Measurements from ENCODE around the gene CD46.

CD46 gene

DNA sequence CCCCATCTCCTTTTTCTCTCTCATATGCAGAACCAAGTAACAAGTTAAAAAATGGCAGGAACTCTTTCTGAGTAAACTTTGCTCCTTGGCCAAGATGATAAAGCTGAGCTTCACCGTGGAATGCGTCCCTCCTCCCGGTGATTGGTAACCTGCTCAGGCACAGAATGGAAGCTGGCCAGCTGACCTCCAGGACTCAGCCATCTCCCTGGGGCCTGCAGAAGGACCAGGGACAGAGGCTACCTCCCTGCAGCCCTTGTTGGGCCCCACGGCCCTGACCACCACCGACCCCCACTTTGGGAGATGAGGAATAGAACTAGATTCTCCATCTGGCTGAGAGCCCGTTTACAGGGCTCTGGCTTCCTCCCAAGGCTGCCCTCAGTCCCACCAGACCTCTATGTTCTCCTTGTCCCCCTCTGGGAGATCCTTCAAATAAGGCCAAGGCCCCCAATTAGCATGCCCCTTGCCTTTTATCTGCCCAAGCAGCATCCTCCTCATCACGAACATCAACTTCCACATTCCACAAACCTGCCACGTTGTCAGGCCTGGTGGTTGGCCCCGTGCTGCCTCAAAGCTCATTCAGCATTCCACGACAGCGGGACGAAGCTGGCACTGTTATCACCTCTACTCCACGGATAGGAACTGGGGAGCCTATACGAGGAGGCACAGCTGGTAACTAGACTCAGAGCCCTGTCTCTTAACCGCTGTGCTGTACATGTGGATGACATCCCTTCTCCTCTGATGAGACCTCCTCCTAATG, 84.9 kb downstream of the CD46 start:
- TF ChIP-seq, protein P1, sequence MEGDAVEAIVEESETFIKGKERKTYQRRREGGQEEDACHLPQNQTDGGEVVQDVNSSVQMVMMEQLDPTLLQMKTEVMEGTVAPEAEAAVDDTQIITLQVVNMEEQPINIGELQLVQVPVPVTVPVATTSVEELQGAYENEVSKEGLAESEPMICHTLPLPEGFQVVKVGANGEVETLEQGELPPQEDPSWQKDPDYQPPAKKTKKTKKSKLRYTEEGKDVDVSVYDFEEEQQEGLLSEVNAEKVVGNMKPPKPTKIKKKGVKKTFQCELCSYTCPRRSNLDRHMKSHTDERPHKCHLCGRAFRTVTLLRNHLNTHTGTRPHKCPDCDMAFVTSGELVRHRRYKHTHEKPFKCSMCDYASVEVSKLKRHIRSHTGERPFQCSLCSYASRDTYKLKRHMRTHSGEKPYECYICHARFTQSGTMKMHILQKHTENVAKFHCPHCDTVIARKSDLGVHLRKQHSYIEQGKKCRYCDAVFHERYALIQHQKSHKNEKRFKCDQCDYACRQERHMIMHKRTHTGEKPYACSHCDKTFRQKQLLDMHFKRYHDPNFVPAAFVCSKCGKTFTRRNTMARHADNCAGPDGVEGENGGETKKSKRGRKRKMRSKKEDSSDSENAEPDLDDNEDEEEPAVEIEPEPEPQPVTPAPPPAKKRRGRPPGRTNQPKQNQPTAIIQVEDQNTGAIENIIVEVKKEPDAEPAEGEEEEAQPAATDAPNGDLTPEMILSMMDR (IDR thresholded peaks at IDR 0.05; ENCODE audit: extremely low read depth, missing control alignments) = no peak
- no peak for DNase-seq (ENCODE audit: low spot score)

DNA sequence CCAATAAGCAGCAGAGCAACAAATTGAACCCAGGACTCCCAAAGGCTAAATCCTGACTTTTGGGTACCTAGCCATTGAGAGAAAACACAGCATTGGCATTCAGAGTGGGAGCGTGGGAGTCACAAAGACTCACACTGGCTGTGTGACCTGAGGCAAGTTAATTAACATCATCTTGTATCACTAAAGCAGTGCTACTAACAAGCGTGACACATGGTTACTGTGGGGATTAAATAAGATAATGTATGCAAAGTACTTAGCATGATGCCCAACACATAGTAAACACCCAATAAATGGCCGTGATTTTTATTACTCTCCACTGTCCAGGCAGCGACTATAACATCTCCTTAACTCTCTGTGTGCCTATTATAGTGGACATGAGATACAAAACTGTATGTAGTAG, 85.8 kb downstream of the CD46 start:
- no peak for DNase-seq (ENCODE audit: low spot score)
- TF ChIP-seq, protein P1 (IDR thresholded peaks at IDR 0.05; ENCODE audit: extremely low read depth, missing control alignments) = no peak

DNA sequence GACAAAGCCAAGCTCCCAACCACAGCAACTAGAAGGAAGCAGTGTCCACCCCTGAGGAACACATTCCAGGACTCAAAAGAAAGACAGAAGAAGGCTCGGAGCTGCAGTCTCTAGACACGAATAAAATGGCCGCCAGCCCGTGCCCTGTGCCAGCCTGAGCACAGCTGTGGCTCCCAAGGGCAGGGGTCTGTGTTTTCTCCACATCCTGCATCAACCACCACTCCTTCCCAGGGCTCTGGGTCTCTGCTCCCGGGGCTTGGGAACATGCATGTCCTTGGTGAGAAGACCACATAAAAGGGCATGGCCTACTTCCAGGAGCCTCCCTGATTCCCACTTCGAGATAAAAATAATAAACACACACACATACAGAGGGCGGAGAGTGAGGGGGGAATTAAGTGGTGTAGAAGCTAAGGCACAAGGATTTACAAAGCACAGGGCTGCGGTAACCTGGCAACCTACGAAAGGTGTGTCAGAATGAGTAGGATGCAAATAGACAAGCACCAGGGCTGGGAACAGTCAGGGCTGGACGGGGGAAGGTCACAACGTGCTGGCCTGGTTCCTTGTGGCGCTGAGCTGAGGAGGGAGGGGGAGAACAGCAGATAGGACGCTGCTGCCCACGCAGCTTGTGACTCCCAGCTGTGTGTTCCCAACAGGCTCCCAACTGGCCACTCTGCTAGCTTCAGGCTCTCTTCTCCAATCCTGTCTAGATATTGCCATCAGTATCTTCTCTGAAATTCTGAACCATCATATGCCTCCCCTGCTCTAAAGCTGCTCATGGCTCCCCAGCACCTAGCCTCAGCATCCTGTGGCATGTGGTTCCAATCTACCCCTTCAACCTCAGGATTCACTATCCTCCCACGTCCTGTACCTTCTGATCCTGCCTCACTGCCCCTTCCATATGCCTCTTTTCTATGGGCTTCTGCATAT, 86.6 kb downstream of the CD46 start:
- TF ChIP-seq, protein P1 (IDR thresholded peaks at IDR 0.05; ENCODE audit: extremely low read depth, missing control alignments) = no peak

DNA sequence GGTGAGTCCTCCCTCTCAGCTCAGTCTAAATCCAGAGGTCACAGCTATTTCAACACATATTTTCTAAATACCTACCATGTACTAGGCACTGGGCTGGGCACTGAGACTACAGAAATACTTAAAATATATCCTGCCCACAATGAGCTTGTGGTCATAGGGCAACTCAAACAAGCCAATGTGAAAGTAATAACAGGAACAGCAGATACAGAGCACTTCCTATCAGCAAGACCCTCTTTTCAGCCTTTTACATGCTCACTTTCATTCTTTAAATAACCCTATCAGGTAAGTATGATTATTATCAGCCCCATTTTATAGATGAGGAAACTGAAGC, 87.2 kb downstream of the CD46 start:
- TF ChIP-seq, protein P1 (IDR thresholded peaks at IDR 0.05; ENCODE audit: extremely low read depth, missing control alignments) = no peak

More for the DNA sequence above, 86.6 kb downstream of the CD46 start:
- DNase-seq (ENCODE audit: low spot score) = no peak

DNA sequence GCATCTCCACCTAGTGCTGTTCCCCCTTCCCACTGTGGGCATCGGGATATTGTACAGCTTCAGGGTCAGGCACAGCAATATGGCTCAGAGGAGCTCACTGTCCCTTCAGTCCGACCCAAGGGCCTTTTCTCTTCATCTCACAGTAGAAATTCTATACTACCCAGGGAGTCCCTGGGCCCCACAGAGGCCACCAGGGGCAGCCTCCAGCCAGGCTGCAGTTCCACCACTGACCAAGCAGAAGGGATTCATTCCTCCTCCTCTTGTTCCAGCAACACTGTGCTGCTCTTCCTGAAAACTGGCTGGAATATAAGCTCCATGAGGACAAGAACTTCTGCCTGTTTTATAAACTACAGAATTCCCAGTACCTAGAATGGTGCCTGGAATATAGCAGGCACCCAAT, 88.5 kb downstream of the CD46 start:
- DNase-seq (ENCODE audit: low spot score) = no peak
- TF ChIP-seq, protein P1 (IDR thresholded peaks at IDR 0.05; ENCODE audit: extremely low read depth, missing control alignments) = no peak

More for the DNA sequence above, 87.2 kb downstream of the CD46 start:
- no peak for DNase-seq (ENCODE audit: low spot score)

DNA sequence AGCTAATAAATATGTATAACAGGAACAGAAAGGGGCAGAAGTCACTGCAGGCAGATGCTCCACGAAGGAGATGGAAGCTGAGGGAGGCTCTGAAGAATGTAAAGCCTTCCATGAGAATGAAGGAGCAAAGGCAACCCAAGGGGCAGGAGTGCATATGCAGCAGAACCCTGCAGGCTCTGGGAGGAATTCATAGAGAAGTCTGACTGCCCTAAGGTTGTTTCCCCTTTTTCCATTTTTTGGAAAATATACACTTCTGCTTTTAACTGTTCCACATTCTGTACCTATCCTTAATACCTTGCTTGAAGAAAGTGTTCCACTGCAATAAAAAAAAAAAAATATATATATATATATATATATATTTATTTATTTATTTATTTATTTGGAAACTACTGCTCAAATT, 89.4 kb downstream of the CD46 start:
- no peak for DNase-seq (ENCODE audit: low spot score)
- TF ChIP-seq, protein P1 (IDR thresholded peaks at IDR 0.05; ENCODE audit: extremely low read depth, missing control alignments) = no peak

DNA sequence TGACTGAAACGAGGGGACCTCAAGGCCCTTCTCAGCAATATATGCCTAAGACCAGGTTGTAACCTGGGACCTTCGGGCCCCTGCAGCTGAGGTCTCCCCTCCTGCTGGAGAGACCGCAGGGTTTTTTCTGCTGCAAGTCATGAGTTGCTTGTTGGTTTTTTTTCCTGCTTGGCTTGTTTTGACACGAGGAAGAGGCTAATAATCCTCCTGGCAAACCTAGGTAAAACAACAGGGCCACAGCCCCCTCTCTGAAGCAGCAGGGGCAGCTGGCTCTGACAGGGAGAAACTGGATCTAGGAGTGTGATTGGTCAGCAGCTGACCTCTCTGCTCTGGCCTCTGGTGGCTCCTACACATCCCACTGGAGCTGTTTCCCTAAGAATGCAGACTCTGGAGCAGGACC, 90.0 kb downstream of the CD46 start:
- TF ChIP-seq, protein P1 (IDR thresholded peaks at IDR 0.05; ENCODE audit: extremely low read depth, missing control alignments) = no peak
- no peak for DNase-seq (ENCODE audit: low spot score)
